GM23338 (cell line): ENCODE results near the gene LCP2.

Experiments
- CTCF ChIP-seq, 2 experiments: fragments of 200-600 bp in 1 of 2; sonication (generic) in 1 of 2; conservative IDR thresholded peaks; 2 replicates each; pipeline versions ENCODE4 v1.5.1 to v1.6.1; 2016 to 2017; ENCODE audit warnings: antibody characterized with exemption in 2 of 2, low read depth in 2 of 2, mild to moderate bottlenecking in 2 of 2, moderate library complexity in 1 of 2
- EZH2 ChIP-seq: fragments of 200-600 bp; sonication (generic); IDR thresholded peaks from one replicate; pipeline ENCODE4 v1.8.0; 2017; ENCODE audit warnings: antibody characterized with exemption, mild to moderate bottlenecking, low read depth; ENCODE audit not compliant: unreplicated experiment
- EZH2phosphoT487 ChIP-seq: fragments of 200-600 bp; sonication (generic); IDR thresholded peaks from one replicate; pipeline ENCODE4 v1.8.1; 2018; ENCODE audit warnings: antibody characterized with exemption; ENCODE audit not compliant: unreplicated experiment
- ZNF114 ChIP-seq: fragments of 250-450 bp; sonication (Bioruptor Pico); IDR thresholded peaks from 2 replicates; pipeline ENCODE4 v1.5.0; 2020; ENCODE audit warnings: mild to moderate bottlenecking, moderate library complexity

- TF ChIP-seq CTCF (conservative IDR thresholded peaks at IDR 0.05; ENCODE audit: low read depth in 2 of 2) (no peak), ZNF114 (CRISPR knock-in tag) (no peak), EZH2 (no peak), EZH2phosphoT487 (no peak)
Measured at GRCh38 chr5:170319301-170319700, 21.7 kb upstream of the LCP2 start.
